Stimulated activated naive B cell treated with anti-CD40 and anti-IgM and Interleukin-4, amounts not matched to agents 10 μg/mL and 1 μg/mL and 100 μg/mL, for 72 hours (primary cell): ENCODE data around the gene ANKFN1.
"Not testable (repeated sequence)": the region's sequence is repeated elsewhere in the genome, so short reads cannot be mapped to it uniquely, and the experiment has no call there.

ENCODE experiments used
- ATAC-seq, 2 donors: fragments of 150-1000 bp; cut with Tn5 transposase; replicated peaks; 2 replicates each; pipeline ENCODE4 v1.10.0; 2021; ENCODE audit warnings: moderate library complexity in 1 of 2
- DNase-seq: peaks from one replicate; pipeline ENCODE4 v3.0.0; 2021
- H3K27ac Mint-ChIP-seq: one replicate; pipeline ENCODE4 v1.8.0; 2022; ENCODE audit warnings: mild to moderate bottlenecking, mixed read lengths
- H3K27me3 Mint-ChIP-seq, 2 donors: one replicate each; pipeline ENCODE4 v1.8.0; 2022; ENCODE audit warnings: mixed read lengths in 2 of 2
- H3K36me3 Mint-ChIP-seq, 2 donors: one replicate each; pipeline ENCODE4 v1.8.0; 2022; ENCODE audit warnings: mixed read lengths in 2 of 2, mild to moderate bottlenecking in 1 of 2
- H3K4me1 Mint-ChIP-seq, 2 donors: one replicate each; pipeline ENCODE4 v1.8.0; 2022; ENCODE audit warnings: mixed read lengths in 2 of 2, mild to moderate bottlenecking in 1 of 2
- H3K4me3 Mint-ChIP-seq, 2 donors: one replicate each; pipeline ENCODE4 v1.8.0; 2022; ENCODE audit warnings: mild to moderate bottlenecking in 2 of 2, mixed read lengths in 2 of 2, moderate library complexity in 1 of 2
- H3K9me3 Mint-ChIP-seq, 2 donors: one replicate each; pipeline ENCODE4 v1.8.0; 2022; ENCODE audit warnings: mixed read lengths in 2 of 2, mild to moderate bottlenecking in 1 of 2

ANKFN1 gene

DNA sequence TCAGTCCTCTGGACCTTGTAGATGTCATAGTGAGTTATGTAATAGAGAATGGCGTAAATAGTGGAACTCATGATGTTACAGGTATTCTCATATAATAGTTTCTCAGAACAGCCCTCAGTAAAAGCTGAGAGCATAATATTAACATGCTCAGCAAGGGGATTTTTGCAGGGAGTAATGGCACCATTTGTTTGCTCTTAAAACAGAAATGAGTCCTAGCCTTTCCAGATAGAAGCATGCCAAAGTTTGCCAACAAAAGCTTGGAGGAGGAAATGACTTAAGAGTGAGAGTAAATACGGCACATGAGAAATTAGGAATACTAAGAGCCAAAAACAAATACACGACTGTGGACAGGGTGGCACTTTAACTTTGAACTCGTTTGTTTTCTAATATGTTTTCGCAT is 198.4 kb downstream of the ANKFN1 start:
- ATAC-seq, result no peak
- no peak overlapping the region for H3K27ac Mint-ChIP-seq
- DNase-seq, result no peak
- peaks cover 0 to 8% of the 10 kb centered on the region in 2 donors for H3K27me3 Mint-ChIP-seq
- H3K4me1 Mint-ChIP-seq, result no peaks in the 10 kb centered on the region
- H3K4me3 Mint-ChIP-seq, result no peak overlapping the region
- no peaks in the 10 kb centered on the region for H3K36me3 Mint-ChIP-seq
- H3K9me3 Mint-ChIP-seq, result no peaks in the 10 kb centered on the region

DNA sequence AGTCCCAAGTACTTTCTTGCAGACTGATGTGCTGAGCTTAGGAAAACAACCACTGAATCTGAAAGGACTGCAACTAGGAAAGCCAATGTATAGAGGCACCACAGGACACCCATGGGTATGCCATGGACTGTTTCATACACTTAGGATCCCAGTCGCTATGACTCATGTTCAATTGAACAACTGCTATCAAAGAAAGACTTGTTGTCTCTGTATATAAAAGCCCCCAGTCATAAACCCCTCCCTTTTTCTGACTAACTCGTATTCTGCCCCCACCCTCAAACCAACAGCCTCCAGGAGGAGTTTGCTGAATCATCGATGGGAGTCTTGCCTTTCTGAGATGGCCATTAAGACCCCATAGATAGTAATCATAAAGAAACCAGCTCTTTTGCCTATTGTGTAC is 205.4 kb downstream of the ANKFN1 start:
- ATAC-seq, result no peak
- Mint-ChIP-seq H3K27me3 (no peaks in the 10 kb centered on the region), H3K9me3 (peaks cover 4% of the 10 kb centered on the region in 2 donors), H3K4me1 (no peaks in the 10 kb centered on the region), H3K36me3 (no peaks in the 10 kb centered on the region), H3K27ac (no peak overlapping the region), H3K4me3 (no peak overlapping the region)
- no peak for DNase-seq

DNA sequence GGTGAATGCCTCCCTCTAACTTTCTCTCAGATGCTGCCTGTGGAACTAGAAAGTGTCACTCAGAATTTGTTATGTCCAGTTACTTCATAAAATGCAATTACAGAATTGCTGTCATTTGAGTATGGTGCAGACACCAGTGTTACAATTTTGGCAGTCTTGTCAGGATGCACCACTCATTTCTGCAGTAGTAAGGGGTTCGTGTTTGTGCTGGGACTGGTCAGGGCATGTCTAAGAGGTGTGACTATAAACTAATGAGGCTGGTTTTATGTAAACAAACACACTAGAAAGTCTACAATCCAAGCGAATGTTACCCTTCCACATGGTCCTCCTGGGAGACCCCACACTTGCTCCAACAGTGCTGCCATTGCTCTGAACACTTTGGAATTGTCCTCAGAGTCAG is 206.2 kb downstream of the ANKFN1 start:
- ATAC-seq (no peak), DNase-seq (no peak)
- Mint-ChIP-seq H3K36me3 (no peaks in the 10 kb centered on the region), H3K27ac (no peak overlapping the region), H3K4me3 (no peak overlapping the region), H3K27me3 (no peaks in the 10 kb centered on the region), H3K4me1 (no peaks in the 10 kb centered on the region), H3K9me3 (peaks cover 4% of the 10 kb centered on the region in 2 donors)

DNA sequence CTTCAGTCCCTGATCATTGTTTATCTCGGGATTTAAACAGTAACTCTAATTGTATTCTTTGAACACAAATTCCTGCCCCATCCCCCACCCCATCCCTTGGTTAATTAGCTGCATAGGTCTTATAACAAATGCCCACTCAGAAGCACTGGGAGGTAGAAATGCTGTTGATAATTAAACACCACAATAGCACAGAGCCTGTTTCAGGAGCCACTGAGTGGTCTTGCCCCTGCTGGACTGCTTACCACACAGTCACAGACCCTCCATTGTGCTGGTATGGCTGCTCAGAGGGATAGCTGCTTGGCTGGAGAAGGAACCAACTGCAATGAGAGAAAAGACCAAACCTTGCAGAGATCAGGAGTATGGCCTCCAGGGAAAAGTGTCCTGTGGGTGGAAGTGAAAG is 214.1 kb downstream of the ANKFN1 start:
- no peaks in the 10 kb centered on the region for H3K27me3 Mint-ChIP-seq
- H3K36me3 Mint-ChIP-seq, result no peaks in the 10 kb centered on the region
- no peaks in the 10 kb centered on the region for H3K4me1 Mint-ChIP-seq
- peaks cover 3% of the 10 kb centered on the region in 2 donors for H3K9me3 Mint-ChIP-seq
- no peak overlapping the region for H3K4me3 Mint-ChIP-seq
- no peak overlapping the region for H3K27ac Mint-ChIP-seq
- DNase-seq, result no peak
- ATAC-seq, result no peak

DNA sequence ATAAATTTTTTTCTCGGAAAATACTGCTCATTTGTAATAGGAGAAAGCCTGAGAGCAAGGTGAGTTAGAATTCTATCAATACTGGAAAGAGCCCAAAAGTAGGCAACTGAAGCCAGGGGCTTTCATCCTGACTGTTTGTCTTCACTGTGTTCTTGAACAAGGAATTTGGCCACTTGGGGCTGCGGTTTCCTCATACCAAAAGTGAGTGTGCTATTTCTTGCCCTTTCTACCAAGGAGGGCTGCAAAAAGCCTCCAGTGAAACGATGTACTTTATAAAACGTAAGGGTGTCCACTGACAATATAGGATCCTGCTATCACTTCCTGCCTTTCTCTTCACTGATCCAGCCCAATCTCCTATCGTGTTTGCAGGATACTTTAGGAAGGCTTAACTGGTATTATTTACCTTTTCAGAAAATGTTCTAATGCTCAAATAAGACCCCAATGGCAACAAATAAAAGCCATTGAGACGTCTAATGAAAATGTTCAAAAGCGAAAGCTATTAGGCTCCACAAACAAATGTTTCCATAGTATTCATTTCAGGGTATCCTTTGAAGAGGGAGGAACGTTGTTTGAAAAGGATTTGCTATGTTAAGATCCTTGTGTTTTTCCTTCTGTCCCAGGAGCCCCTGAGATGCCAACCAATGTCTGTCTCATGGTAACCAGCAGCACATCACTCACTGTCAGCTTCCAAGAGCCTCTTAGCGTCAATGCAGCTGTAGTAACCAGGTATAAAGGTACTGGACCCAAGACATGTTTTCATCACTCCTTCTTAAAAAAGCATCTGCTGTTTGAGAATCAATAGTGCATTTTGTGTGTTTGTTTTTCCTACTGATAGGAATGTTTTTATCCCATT is 220.9 kb downstream of the ANKFN1 start:
- DNase-seq, result no peak
- H3K27me3 Mint-ChIP-seq, result no peaks in the 10 kb centered on the region
- no peak overlapping the region for H3K4me3 Mint-ChIP-seq
- no peaks in the 10 kb centered on the region for H3K9me3 Mint-ChIP-seq
- H3K36me3 Mint-ChIP-seq, result no peaks in the 10 kb centered on the region
- no peaks in the 10 kb centered on the region for H3K4me1 Mint-ChIP-seq
- no peak for ATAC-seq
- H3K27ac Mint-ChIP-seq, result no peak overlapping the region

DNA sequence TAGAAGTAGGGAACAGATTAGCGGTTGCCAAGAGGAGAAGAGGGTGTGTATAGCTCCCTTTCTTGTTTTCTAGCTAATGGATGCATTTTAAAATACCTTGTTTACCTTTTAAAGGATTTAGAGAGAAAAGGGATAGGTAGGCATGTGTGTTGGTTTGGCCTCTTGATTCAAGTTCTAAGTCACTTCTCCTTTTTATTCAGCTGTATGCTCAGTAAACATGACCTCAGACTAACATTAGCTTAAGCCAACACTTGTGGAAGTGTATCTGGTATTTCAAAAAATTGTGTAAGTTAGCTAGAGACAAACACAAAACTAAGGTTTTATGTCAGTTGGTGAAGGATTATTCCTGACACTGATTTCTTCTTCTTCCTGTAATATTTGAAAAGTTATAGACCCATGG is 236.1 kb downstream of the ANKFN1 start:
- Mint-ChIP-seq H3K27ac (no peak overlapping the region), H3K27me3 (peaks cover 4 to 6% of the 10 kb centered on the region in 2 donors), H3K36me3 (no peaks in the 10 kb centered on the region), H3K4me1 (no peaks in the 10 kb centered on the region), H3K9me3 (peaks cover 0 to 6% of the 10 kb centered on the region in 2 donors), H3K4me3 (no peak overlapping the region)
- DNase-seq, result no peak
- no peak for ATAC-seq

DNA sequence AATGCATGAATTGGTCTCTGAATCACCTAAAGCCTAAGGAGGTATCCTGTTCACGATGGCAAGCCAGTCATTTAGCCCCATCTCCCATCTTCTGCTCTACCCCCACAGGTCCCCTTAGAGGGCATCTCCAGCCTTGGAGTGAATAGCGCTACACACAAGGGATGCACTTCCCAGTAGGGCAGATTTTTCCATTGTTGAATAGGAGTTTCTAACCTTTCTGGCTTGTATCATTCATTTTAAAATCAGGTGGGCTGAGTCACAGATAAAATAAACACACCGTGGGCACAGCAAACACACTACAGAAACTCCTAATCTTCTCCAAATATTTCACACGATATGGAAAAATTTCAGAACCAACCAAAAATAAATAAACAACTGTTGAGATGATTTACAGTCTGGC is 239.0 kb downstream of the ANKFN1 start:
- ATAC-seq (no peak), DNase-seq (no peak)
- Mint-ChIP-seq H3K27me3 (peaks cover 4 to 6% of the 10 kb centered on the region in 2 donors), H3K4me1 (no peaks in the 10 kb centered on the region), H3K36me3 (no peaks in the 10 kb centered on the region), H3K9me3 (peaks cover 0 to 4% of the 10 kb centered on the region in 2 donors), H3K27ac (no peak overlapping the region), H3K4me3 (no peak overlapping the region)

DNA sequence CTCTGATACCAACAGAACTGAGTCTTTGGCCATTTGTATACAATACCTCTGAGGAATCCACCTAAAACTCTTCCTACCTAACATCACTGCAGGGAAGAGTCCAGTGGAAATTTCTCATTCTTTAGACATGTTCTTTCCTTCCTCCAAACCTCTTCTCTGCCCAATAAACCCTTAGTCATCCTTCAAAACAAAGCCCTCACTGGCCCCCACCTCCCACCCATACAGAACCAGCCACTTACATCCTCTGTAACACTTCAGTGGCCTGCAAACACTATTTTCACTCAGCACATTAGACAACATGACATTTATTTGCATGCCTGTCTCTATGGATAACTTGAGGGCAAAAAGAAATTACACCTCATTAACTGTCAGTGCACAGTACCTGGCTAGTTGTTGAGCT is 239.9 kb downstream of the ANKFN1 start:
- Mint-ChIP-seq H3K27ac (no peak overlapping the region), H3K9me3 (peaks cover 0 to 2% of the 10 kb centered on the region in 2 donors), H3K27me3 (peaks cover 4 to 6% of the 10 kb centered on the region in 2 donors), H3K4me3 (no peak overlapping the region), H3K4me1 (no peaks in the 10 kb centered on the region), H3K36me3 (no peaks in the 10 kb centered on the region)
- DNase-seq, result no peak
- ATAC-seq, result no peak

DNA sequence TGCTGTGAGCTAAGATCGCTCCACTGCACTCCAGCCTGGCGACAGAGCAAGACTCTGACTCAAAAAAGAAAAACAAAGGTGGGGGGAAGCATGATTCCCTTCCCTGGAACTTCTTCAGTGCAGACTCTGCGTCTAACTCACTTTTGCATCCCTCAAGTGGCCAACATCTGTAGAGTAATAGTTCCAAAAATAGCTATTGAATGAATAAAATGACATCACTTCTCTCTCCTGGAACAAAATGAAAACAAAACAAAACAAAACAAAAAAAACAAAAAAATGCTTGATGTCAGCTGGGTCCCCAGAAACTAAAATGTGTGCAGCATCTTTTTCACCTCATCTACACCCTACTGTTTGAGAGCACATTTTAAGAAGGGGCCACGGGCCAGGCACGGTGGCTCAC is 242.5 kb downstream of the ANKFN1 start:
- Mint-ChIP-seq H3K27me3 (peaks cover 4 to 11% of the 10 kb centered on the region in 2 donors), H3K9me3 (no peaks in the 10 kb centered on the region), H3K27ac (no peak overlapping the region), H3K4me3 (no peak overlapping the region), H3K4me1 (no peaks in the 10 kb centered on the region), H3K36me3 (no peaks in the 10 kb centered on the region)
- ATAC-seq (no peak), DNase-seq (no peak)

DNA sequence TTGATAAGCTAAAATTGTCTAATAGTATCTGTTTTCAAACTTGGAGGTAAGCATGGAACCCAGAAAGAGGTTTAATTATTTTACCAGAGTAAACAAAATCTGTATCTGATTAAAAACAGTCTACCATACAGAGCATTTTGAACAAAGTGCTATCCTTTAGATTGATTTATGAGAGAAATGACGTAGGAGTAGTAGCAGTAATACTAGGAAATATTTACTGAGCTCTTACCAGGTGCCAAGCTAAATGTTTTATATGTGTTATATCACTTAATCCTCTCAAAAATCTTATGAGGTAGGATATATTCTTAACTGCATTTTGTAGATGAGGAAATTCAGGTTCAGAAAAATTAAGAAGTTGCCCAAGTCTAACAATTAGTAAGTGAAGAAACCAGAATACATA is 253.8 kb downstream of the ANKFN1 start:
- peaks cover 0 to 3% of the 10 kb centered on the region in 2 donors for H3K9me3 Mint-ChIP-seq
- peaks cover 4 to 27% of the 10 kb centered on the region in 2 donors for H3K27me3 Mint-ChIP-seq
- ATAC-seq (no peak), DNase-seq (no peak)
- H3K4me3 Mint-ChIP-seq, result no peak overlapping the region
- H3K36me3 Mint-ChIP-seq, result no peaks in the 10 kb centered on the region
- H3K27ac Mint-ChIP-seq, result no peak overlapping the region
- H3K4me1 Mint-ChIP-seq, result no peaks in the 10 kb centered on the region

DNA sequence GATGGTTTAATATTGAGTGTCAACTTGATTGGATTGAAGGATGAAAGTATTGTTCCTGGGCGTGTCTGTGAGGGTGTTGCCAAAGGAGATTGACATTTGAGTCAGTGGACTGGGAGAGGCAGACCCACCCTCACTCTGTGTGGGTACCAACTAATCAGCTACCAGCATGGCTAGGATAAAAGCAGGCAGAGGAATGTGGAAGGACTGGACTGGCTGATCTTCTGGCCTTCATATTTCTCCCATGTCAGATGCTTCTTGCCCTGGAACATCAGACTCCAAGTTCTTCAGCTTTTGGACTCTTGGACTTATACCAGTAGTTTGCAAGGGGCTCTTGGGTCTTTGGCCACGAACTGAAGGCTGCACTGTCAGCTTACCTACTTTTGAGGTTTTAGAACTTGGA is 259.1 kb downstream of the ANKFN1 start:
- Mint-ChIP-seq H3K9me3 (peaks cover 5 to 11% of the 10 kb centered on the region in 2 donors), H3K27me3 (peaks cover 10 to 12% of the 10 kb centered on the region in 2 donors)
- H3K4me1 Mint-ChIP-seq, H3K27ac Mint-ChIP-seq, H3K36me3 Mint-ChIP-seq, DNase-seq, ATAC-seq, H3K4me3 Mint-ChIP-seq: not testable (repeated sequence)

DNA sequence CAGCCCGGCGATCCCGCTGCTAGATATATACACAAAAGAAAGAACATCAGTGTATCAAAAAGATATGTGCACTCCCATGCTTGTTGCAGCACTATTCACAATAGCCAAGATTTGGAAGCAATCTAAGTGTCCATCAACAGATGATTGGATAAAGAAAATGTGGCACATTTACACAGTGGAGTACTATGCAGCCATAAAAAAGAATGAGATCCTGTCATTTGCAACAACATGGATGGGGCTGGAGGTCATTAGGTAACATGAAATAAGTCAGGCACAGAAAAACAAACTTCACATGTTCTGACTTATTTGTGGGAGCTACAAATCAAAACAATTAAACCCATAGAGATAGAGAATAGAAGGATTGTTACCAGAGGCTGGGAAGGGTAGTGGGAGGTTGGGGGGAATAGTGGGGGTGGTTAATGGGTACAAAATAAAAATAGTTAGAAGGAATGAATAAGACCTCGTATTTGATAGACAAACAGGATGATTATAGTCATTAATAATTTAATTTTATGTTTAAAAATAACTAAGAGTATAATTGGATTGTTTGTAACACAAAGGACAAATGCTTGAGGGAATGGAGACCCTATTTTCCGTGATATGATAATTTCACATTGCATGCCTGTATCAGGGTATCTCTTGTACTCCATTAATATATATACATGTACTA is 263.5 kb downstream of the ANKFN1 start:
- Mint-ChIP-seq H3K4me1 (no peaks in the 10 kb centered on the region), H3K27me3 (peaks cover 6 to 10% of the 10 kb centered on the region in 2 donors), H3K9me3 (peaks cover 5 to 10% of the 10 kb centered on the region in 2 donors), H3K36me3 (no peaks in the 10 kb centered on the region), H3K4me3 (no peak overlapping the region), H3K27ac (no peak overlapping the region)
- DNase-seq (no peak), ATAC-seq (no peak)

DNA sequence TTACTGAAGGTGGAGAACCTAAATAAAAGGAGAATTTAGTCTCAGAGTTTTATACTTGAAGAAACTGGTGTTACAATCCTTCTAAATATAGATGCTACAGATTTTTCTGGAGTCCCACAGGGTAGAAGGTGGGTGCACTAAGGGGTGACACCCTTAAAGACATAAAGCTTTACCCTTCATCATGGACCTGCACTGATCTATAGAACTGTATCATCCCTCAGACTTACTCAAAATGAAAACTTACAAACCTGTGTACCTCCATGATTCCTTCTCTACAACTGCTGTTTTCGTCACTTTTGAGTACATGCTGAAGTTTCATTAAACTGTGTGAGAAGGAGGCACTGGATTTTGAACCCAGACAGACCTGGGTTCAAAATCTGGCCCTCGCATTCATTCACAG is 270.7 kb downstream of the ANKFN1 start:
- Mint-ChIP-seq H3K9me3 (no peaks in the 10 kb centered on the region), H3K4me1 (no peaks in the 10 kb centered on the region), H3K36me3 (no peaks in the 10 kb centered on the region), H3K4me3 (no peak overlapping the region), H3K27ac (no peak overlapping the region), H3K27me3 (no peaks in the 10 kb centered on the region)
- ATAC-seq (no peak), DNase-seq (no peak)

DNA sequence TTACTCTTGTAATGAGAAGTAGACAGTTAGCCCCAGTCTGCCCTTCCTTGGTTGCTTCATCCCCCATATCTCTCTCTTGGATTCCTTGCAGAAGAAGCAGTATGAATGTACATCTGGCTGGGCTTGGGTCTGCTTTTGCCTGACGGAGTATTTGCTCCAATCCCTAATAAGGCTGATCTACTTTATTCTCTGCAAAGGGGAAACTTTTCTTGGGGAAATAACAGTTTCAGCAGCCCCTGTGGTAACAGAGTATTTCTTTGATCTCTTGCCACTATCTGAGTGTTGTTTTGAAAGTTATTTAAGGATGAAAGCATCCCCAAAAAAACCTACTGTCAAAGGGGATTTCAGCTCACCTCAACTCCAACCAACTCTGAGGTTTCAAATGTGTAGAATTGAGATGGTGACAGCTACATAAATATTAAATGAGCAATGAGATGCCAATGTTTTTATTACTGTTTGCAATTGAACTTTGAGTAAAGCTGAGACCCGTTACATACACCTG is 271.3 kb downstream of the ANKFN1 start:
- Mint-ChIP-seq H3K9me3 (no peaks in the 10 kb centered on the region), H3K27me3 (no peaks in the 10 kb centered on the region), H3K4me1 (no peaks in the 10 kb centered on the region), H3K36me3 (no peaks in the 10 kb centered on the region), H3K4me3 (no peak overlapping the region), H3K27ac (no peak overlapping the region)
- ATAC-seq (peak; percentile 27 to 39), DNase-seq (no peak)

DNA sequence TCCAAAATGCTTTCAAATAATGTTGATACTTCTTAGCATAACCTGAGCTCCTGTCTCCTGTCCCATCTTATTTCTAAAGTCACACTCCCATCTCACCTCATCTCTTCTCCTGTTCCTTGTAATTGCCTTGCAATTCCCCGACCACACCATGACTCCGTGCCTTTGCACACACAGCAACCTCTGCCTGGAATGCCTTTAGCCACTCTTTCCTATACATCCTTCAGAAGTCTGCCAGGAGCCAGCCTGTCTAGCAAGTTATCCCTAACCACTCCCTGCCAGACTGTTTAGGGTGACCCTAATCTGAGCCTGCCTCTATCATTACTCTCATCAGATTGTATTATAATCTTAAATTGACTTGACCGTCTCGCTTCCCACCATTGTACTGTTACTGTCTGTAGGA is 272.2 kb downstream of the ANKFN1 start:
- Mint-ChIP-seq H3K4me1 (no peaks in the 10 kb centered on the region), H3K27me3 (no peaks in the 10 kb centered on the region), H3K4me3 (no peak overlapping the region), H3K36me3 (no peaks in the 10 kb centered on the region), H3K9me3 (no peaks in the 10 kb centered on the region), H3K27ac (no peak overlapping the region)
- ATAC-seq (no peak), DNase-seq (no peak)
